Measurements from ENCODE around the gene KDM8. TPM values are rescaled to one million over a fixed set of nuclear protein-coding genes. Genes with fewer than 3 reads are reported as not detected.

Gene KDM8
- total RNA-seq, 1 donor = 3.3 TPM

GRCh38 chr16:27228045-27228444 lies 24.7 kb downstream of the KDM8 start:
- no peak for TF ChIP-seq CTCF (IDR thresholded peaks at IDR 0.05; ENCODE audit: insufficient read depth, low read length)

GRCh38 chr16:27228621-27229501 lies 25.5 kb downstream of the KDM8 start:
- DNase-seq (ENCODE audit: low read depth) = no peak
- TF ChIP-seq CTCF (IDR thresholded peaks at IDR 0.05; ENCODE audit: insufficient read depth, low read length) = no peak
- no peak overlapping the region for H3K4me3 ChIP-seq (ENCODE audit: low read depth, low read length)

More at GRCh38 chr16:27228045-27228444, 24.7 kb downstream of the KDM8 start:
- DNase-seq (ENCODE audit: low read depth) = no peak
- no peak overlapping the region for H3K4me3 ChIP-seq (ENCODE audit: low read depth, low read length)

- no peak for DNase-seq (ENCODE audit: low read depth)
- TF ChIP-seq CTCF (IDR thresholded peaks at IDR 0.05; ENCODE audit: insufficient read depth, low read length) = no peak
Observed at GRCh38 chr16:27229891-27230470, 26.7 kb downstream of the KDM8 start.

GRCh38 chr16:27230562-27231001 lies 27.3 kb downstream of the KDM8 start:
- no peak for TF ChIP-seq CTCF (IDR thresholded peaks at IDR 0.05; ENCODE audit: insufficient read depth, low read length)
- H3K4me3 ChIP-seq (ENCODE audit: low read depth, low read length) = no peak overlapping the region
- no peak for DNase-seq (ENCODE audit: low read depth)

More at GRCh38 chr16:27229891-27230470, 26.7 kb downstream of the KDM8 start:
- no peak overlapping the region for H3K4me3 ChIP-seq (ENCODE audit: low read depth, low read length)

GRCh38 chr16:27231692-27232060 lies 28.4 kb downstream of the KDM8 start:
- no peak overlapping the region for H3K4me3 ChIP-seq (ENCODE audit: low read depth, low read length)
- no peak for TF ChIP-seq CTCF (IDR thresholded peaks at IDR 0.05; ENCODE audit: insufficient read depth, low read length)
- DNase-seq (ENCODE audit: low read depth) = no peak

- no peak for TF ChIP-seq CTCF (IDR thresholded peaks at IDR 0.05; ENCODE audit: insufficient read depth, low read length)
- peak; percentile 44 for DNase-seq (ENCODE audit: low read depth)
- no peak overlapping the region for H3K4me3 ChIP-seq (ENCODE audit: low read depth, low read length)
Observed at GRCh38 chr16:27232061-27232900, 29.0 kb downstream of the KDM8 start.

All from fibroblast of the aortic adventitia (primary cell).